ENCODE results near the gene CALU. TPM values are rescaled to one million over a fixed set of nuclear protein-coding genes. Genes with fewer than 3 reads are reported as not detected.

CALU gene
- polyA plus RNA-seq, 4 donors: 189 to 221 (median 219) TPM

DNA sequence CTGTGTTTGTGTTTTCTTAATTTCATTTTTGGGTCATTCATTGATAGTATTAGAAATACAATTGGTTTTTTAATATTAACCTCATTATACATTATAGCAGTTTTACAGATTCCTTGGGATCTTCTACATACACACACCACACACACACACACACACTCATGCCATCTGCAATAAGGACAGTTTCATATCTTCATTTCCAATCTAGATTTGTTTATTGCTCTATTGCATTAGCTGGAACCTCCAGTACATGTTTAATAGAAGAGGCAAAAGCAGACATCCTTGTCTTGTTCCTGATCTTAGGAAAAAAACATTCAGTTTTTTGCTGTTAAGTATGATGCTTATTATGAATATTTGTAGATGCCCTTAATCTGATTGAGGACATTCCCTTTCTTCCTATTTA lies 17.8 kb upstream of the CALU start:
- no peak for DNase-seq (ENCODE audit: low read depth in 4 of 4, low spot score in 3 of 4)

DNA sequence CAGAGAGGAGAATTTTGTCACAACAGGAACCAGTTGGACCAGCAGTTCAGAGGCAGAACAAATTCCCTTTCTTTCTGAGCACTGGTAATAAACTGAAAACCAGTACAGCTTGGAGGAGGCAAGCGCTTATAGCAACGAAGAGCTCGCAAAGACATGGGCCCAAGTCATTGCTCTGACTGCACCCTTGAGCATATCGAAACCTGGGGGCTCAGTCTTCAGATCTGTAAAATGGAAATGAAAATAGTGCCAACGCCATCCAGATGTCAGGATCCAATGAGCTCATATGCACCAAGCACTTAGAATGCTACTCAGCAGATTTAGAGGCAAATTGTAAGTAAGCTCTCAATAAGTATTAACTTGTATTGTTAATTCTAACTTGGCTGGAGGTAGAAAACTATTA lies 14.4 kb upstream of the CALU start:
- no peak for DNase-seq (ENCODE audit: low read depth in 4 of 4, low spot score in 3 of 4)

- no peak for DNase-seq (ENCODE audit: low read depth in 4 of 4, low spot score in 3 of 4)
Observed at GRCh38 chr7:128725531-128725930, 13.6 kb upstream of the CALU start.

DNA sequence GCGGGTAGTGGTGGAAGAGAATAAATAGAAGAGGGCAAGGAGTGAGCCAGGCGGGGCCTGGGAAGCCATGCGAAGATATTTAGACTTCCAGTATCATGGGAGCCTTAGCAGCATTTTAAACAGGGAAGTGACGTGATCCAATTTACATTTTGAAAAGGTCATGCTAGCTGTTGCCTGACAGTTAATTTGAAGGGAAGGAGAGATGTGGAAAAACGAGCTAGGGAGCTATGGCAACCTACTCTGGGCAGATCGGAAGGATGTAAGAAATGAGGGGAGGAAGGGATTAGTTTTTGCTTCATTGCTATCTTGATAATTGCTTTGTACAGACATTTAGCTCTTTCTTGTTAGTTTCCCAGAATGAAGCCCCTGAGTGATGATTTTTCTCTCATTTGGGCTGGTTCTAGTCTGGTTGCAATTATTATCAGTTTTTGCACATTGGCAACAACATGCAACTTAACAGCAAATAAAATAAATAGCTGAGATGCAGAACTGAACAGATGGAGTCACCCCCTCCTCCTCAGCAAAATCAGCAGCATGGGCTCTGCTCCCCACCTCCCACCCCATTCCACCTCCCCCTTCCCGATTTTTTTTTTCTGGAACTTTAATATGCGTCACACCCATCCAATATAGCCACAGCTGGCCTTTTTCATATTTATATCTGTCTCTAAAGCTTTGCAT lies 13.0 kb upstream of the CALU start:
- DNase-seq (ENCODE audit: low read depth in 4 of 4, low spot score in 3 of 4): peak in 1 of 4 donors; percentile 27

DNA sequence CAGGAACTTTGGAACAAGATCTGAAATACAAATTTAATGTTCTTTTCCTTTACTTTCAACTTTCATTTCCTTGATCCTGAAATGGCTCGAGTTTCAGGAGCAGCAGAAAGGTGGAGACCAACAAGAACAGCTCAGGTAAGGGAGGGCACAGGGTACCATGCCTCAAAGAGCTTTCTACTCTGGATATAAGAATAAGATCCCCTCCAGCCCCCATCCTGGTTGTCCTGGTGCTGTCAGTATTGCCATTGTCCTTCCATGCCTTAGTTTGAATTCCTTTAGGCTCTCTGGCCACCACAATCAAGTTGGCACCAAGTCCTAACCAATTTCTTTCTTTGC lies 12.5 kb upstream of the CALU start:
- DNase-seq (ENCODE audit: low read depth in 4 of 4, low spot score in 3 of 4): no peak

DNA sequence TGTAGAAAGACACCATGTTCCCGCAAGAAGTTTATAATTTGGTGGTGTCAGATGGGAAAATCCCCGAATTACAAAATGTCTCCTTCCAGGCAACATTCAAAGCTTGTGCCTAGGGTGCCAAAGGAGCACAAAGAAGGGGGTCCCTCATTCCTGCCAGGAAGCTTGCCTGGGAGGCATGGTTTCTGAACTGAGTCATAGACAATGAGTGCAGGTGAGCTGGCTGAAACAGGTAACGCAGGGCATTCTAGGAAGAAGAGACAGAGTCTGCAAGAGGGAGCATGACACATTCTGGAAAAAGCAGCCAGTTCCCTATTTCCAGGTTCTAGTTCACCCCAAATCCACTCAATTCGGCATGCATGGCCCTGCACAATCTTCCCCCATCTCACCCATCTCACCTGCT lies 11.9 kb upstream of the CALU start:
- no peak for DNase-seq (ENCODE audit: low read depth in 4 of 4, low spot score in 3 of 4)

- DNase-seq (ENCODE audit: low read depth in 4 of 4, low spot score in 3 of 4): no peak
Observed at GRCh38 chr7:128728598-128728997, 10.6 kb upstream of the CALU start.

GRCh38 chr7:128729494-128729893 lies 9.7 kb upstream of the CALU start:
- no peak for DNase-seq (ENCODE audit: low read depth in 4 of 4, low spot score in 3 of 4)

- no peak for DNase-seq (ENCODE audit: low read depth in 4 of 4, low spot score in 3 of 4)
Observed at GRCh38 chr7:128731184-128731583, 8.0 kb upstream of the CALU start.

DNA sequence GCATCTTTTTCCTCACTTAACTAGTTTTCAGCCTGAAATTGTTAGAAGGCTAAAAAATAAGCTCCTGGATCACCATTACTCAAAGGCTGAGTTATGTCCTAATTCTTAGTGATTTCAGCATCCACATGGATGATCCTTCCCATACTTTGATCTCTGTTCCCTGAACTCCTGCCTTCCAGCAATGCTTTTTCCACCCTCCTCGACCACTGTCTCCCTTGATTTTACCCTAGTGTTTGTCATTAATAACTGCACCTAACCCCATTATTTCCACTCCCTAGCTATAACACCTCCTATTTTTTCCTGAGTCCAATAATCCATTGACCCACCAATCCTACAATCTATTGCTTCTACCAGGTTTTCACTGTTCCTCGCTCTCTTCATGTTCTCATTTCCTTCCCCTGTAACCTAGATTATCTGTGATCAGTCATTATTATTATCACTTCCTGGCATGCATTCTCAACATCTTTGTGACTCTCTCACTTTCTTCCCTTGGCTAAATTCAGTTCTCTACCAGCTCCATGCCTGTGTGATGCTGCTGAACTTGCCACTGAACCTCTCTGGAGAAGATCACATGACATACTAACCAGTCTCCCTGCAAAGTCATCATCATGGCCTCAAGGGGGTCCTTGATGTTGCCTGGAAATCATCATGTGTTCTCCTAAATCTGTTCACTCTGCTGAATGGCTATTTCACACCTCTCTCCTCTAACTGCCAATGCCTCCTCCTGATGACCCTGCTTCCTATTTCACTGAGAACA lies 6.5 kb upstream of the CALU start:
- DNase-seq (ENCODE audit: low read depth in 4 of 4, low spot score in 3 of 4): no peak

- DNase-seq (ENCODE audit: low read depth in 4 of 4, low spot score in 3 of 4): no peak
Observed at GRCh38 chr7:128733278-128733645, 5.9 kb upstream of the CALU start.

- DNase-seq (ENCODE audit: low read depth in 4 of 4, low spot score in 3 of 4): no peak
Observed at GRCh38 chr7:128734890-128735289, 4.3 kb upstream of the CALU start.

- DNase-seq (ENCODE audit: low read depth in 4 of 4, low spot score in 3 of 4): no peak
Observed at GRCh38 chr7:128735436-128735835, 3.7 kb upstream of the CALU start.

GRCh38 chr7:128737441-128737840 lies 1.7 kb upstream of the CALU start:
- DNase-seq (ENCODE audit: low read depth in 4 of 4, low spot score in 3 of 4): no peak

DNA sequence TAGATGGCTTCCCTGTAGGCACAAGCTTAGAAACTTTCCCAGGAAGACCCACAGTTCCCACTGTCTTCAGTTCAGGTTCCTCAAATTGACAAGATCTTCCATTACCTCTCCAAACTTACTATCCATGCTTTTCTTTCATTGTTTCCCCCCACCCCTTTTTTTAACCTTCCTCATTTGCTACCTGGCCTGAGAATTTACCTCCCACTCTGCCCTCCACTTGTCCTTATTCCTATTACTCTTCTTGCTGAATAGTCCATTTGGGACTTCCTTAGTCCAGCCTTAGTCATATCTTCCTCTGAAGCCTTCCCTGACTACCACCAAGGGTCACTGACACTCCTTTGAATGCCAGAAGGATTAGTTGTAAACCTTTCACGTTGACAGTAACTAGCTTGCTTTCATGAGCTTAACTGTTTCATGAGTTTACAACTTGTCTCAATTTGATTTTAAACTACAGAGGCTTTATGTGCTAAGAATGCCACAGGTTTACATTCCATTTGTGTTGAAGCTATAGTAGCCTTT lies 1.2 kb upstream of the CALU start:
- DNase-seq (ENCODE audit: low read depth in 4 of 4, low spot score in 3 of 4): peak in 2 of 4 donors; percentile 23 to 33

GRCh38 chr7:128738570-128739047 lies 550 bp upstream of the CALU start:
- peak in 2 of 4 donors; percentile 20 to 44 for DNase-seq (ENCODE audit: low read depth in 4 of 4, low spot score in 3 of 4)

GRCh38 chr7:128739990-128740682 lies 977 bp downstream of the CALU start:
- no peak for DNase-seq (ENCODE audit: low read depth in 4 of 4, low spot score in 3 of 4)

GRCh38 chr7:128740996-128741395 lies 1.8 kb downstream of the CALU start:
- DNase-seq (ENCODE audit: low read depth in 4 of 4, low spot score in 3 of 4): no peak

GRCh38 chr7:128741491-128741890 lies 2.3 kb downstream of the CALU start:
- DNase-seq (ENCODE audit: low read depth in 4 of 4, low spot score in 3 of 4): no peak

DNA sequence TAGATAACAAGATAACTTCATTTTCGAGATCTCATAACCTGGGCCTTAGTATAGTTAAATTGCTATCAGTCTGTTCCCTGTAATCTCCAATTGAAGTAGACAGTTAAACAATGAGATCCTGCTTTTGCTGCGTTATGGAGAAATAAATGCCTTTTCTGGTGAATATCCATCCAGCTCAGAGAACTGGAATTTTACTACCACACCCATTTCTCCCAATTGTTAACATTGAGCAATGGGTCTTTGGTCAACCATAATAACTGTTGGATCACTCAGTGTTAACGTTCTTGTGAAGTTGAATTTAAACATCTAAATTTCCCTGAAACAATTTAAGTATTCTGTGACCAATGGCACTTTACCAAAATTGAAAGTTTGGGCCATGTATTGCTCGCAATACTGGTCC lies 3.0 kb downstream of the CALU start:
- no peak for DNase-seq (ENCODE audit: low read depth in 4 of 4, low spot score in 3 of 4)

DNA sequence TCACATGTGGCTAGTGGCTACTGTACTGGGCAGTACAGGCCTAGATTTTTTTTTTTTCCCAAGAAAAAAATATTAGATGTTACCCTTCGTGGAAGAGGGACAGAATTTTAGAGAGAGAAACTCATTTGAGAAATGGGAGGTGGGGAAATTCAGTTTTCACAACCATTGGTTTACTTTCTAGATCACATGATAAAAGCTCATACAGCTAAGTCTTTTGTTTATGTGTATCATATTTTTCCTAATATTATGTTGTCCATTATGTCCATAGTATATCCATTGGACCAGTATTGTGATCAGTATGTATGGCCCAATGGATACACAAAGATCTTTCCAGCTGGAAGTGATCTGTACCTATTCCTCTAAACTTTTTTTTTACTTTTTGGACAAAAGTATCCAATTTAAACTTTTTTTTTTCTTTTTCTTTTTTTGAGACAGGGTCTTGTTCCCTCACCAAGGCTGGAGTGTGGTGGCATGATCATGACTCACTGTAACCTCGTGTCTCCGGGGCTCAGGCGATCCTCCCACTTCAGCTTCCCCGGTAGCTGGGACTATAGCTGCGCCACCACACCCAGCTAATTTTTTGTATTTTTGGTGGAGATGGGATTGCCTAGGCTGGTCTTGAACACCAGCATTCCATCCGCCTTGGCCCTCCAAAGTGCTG lies 4.1 kb downstream of the CALU start:
- no peak for DNase-seq (ENCODE audit: low read depth in 4 of 4, low spot score in 3 of 4)
